HG02885 (cell line): ENCODE measurements around the gene DCTPP1.

ENCODE experiments used
- ATAC-seq: cut with Tn5 transposase; IDR thresholded peaks from one replicate; pipeline ENCODE4 v1.9.1; 2021; ENCODE audit warnings: mild to moderate bottlenecking; ENCODE audit not compliant: unreplicated experiment, poor library complexity

The DCTPP1 gene

DNA sequence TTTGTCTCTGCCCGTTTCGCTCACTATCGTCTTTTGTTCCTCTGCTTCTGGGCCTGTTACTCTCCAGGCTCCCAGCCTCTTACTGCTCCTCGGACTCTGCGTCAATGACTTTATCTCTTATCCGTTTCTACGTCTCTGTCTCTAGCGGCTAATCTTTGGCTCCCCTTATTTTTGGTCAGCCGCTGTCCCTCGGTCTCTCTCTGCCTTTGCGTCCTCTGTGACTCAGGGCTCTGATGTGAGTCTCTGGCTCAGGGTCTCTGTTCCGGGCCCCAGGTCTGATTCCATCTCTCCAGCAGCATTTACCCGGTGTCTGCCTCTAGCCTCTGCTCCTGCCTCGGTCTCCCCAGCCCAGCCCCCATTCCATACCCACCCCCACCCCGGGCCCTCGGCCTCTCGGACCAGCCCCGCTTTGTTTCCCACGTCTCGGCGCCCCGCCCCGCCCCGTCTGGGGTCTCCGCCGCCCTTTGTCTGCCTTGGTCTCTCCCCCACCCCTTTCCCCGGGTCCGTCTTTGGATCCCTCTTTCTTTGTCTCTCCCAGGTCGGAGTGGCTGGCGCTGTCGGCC is 35.2 kb downstream of the DCTPP1 start:
- no peak for ATAC-seq

DNA sequence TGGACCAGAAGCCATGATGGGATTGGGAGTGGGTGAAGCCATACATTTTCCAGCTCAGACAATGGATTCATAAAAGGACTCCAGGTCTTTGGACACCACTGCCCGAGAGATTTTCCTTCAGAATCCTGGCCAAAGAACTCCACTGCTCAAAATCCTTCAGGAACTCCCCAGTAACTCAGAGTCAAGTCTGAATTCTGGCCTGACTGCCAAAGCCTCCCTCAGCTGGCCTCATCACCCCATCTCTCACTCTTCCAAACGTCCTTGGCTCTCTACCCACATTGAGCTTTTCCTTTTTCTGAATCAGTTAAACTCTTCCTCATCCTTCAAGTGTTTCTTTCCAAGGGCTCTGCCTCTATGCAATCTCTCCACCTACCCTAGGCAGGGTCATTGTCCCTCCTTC is 46.3 kb downstream of the DCTPP1 start:
- ATAC-seq = no peak

GRCh38 chr16:30382111-30382881 is 47.5 kb downstream of the DCTPP1 start, which contains the start of gene SEPTIN1:
SEPTIN1 (minus strand) TSS chr16:30382561; CDS start chr16:30382542, 19 bp downstream.
- peak; percentile 29 for ATAC-seq

- ATAC-seq = no peak
Observed at GRCh38 chr16:30381291-30382041, 48.4 kb downstream of the DCTPP1 start.

- ATAC-seq = no peak
Observed at GRCh38 chr16:30380803-30381208, 49.0 kb downstream of the DCTPP1 start.

DNA sequence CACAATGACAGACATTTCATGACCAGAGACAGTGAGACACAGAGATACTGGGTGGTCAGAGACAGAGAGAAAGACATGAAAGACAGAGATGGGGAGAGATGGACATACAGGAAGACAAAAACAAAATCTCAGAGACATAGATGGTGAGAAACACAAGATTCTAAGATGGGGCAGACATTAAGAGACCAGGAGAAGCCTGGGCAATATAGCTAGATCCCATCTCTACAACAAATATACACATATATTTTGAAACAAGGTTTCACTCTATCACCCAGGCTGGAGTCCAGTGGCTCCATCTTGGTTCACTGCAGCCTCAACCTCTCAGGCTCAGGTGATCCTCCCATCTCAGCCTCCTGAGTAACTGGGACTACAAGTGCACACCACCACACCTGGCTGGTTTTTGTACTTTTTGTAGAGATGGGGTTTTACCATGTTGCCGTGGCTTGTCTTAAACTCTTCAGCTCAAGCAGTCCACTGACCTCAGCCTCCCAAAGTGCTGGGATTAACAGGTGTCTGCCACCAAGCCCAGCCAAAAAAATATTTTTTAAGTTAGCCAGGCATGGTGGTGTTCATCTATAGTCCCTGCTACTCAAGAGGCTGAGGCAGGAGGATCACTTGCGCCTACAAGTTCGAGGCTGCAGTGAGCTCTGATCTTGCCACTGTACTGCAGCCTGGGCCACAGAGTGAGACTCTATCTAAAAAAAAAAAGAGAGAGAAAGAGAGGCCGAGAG is 49.6 kb downstream of the DCTPP1 start:
- no peak for ATAC-seq

DNA sequence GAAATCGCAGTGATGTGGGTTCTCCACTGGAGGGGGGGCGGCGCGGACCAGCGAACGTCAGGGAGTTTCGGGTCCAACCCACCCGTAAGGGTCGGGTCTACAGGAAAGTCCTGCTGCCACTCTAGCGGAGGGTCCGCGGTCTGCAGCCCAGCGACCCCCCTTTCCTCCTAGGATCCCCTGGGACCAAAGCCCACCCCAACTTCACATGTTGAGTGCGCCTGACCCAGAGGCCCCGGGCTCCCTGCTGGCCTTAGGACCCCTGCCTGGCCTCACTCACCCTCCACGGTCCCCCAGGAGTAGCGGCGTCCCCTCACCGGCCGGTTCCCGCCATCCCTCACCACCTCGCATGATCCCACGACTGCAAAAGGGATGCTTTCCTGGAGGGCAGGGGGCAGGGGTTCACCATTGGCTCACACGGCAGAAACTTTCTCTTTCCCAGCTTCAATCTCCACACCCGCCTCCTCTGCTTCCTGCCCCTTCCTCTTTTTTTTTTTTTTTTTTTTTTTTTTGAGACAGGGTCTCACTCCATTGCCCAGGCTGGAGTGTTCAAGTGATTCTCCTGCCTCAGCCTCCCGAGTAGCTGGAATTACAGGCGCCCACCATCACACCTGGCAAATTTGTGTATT is 50.6 kb downstream of the DCTPP1 start:
- no peak for ATAC-seq

- peak; percentile 91 for ATAC-seq
Observed at GRCh38 chr16:30378236-30379157, 51.3 kb downstream of the DCTPP1 start.

DNA sequence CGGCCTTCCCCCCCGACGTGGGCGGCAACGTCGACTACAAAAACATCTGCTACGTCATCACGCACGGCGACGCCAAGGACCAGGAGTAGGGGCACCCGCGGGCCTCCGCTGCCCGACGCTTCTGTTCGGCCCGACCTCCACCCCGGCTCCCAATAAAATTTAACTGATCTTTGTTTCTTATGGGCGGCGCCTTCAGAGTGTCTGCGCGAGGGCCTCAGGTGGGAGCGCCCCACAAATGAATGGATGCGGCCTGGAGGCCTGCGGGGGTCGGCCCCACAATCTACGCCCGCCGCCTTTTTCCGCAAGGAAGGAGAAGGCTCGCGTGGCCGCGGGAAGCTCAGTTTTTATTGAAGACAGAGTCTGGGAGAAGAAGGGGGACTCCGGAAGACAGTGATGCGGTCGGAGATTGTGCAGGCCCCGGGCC is 52.0 kb downstream of the DCTPP1 start:
- peak; percentile 39 for ATAC-seq

- no peak for ATAC-seq
Observed at GRCh38 chr16:30377050-30377811, 52.6 kb downstream of the DCTPP1 start.

- ATAC-seq = no peak
Observed at GRCh38 chr16:30376461-30376902, 53.3 kb downstream of the DCTPP1 start.

- ATAC-seq = no peak
Observed at GRCh38 chr16:30375864-30376263, 54.0 kb downstream of the DCTPP1 start.

- no peak for ATAC-seq
Observed at GRCh38 chr16:30374538-30374937, 55.3 kb downstream of the DCTPP1 start, which contains the start of gene MYL11. MYL11 (plus strand) TSS chr16:30374802; CDS start chr16:30374858, 56 bp downstream.
